Measurements from ENCODE around the gene YPEL2.
A peak's percentile ranks its signal among the peaks of the same experiment; 100 is the strongest.

The YPEL2 gene

GRCh38 chr17:59415397-59415796 is 83.9 kb downstream of the YPEL2 start:
- Histone ChIP-seq H3K4me3 (replicated peaks; ENCODE audit: insufficient read depth, low read length) (no peak overlapping the region), H3K27me3 (ENCODE audit: insufficient read depth, poor library complexity, severe bottlenecking) (no peaks in the 10 kb centered on the region), H3K27ac (replicated peaks) (no peak overlapping the region)
- DNase-seq (ENCODE audit: low read depth in 1 of 2, low spot score in 1 of 2) = peak; percentile 50 to 80
- TF ChIP-seq SPI1 (IDR thresholded peaks at IDR 0.05; ENCODE audit: borderline replicate concordance, low read depth) (peak; percentile 20; the same call in 1 of the 2 replicates), POLR2AphosphoS5 (IDR thresholded peaks at IDR 0.05; ENCODE audit: low read depth) (no peak), REST (IDR thresholded peaks at IDR 0.05; ENCODE audit: insufficient replicate concordance, low read depth) (no peak)

- TF ChIP-seq GABPA (IDR thresholded peaks at IDR 0.05; ENCODE audit: low read depth) = no peak
- no peak for TF ChIP-seq POLR2AphosphoS5 (IDR thresholded peaks at IDR 0.05; ENCODE audit: low read depth)
- no peak for TF ChIP-seq CTCF (IDR thresholded peaks at IDR 0.05; ENCODE audit: insufficient read depth, low read length)
- TF ChIP-seq REST (IDR thresholded peaks at IDR 0.05; ENCODE audit: insufficient replicate concordance, low read depth) = no peak
- no peak for TF ChIP-seq SPI1 (IDR thresholded peaks at IDR 0.05; ENCODE audit: borderline replicate concordance, low read depth)
- no peaks in the 10 kb centered on the region for H3K27me3 ChIP-seq (ENCODE audit: insufficient read depth, poor library complexity, severe bottlenecking)
- no peak for DNase-seq (ENCODE audit: low read depth in 1 of 2, low spot score in 1 of 2)
- H3K4me3 ChIP-seq (replicated peaks; ENCODE audit: insufficient read depth, low read length) = no peak overlapping the region
- H3K27ac ChIP-seq (replicated peaks) = no peak overlapping the region
Measured at GRCh38 chr17:59416184-59416583, 84.7 kb downstream of the YPEL2 start.

- H3K27me3 ChIP-seq (ENCODE audit: insufficient read depth, poor library complexity, severe bottlenecking) = no peaks in the 10 kb centered on the region
- no peak overlapping the region for H3K27ac ChIP-seq (replicated peaks)
- no peak overlapping the region for H3K4me3 ChIP-seq (replicated peaks; ENCODE audit: insufficient read depth, low read length)
- TF ChIP-seq GABPA (IDR thresholded peaks at IDR 0.05; ENCODE audit: low read depth) (no peak), CTCF (IDR thresholded peaks at IDR 0.05; ENCODE audit: insufficient read depth, low read length) (no peak), REST (IDR thresholded peaks at IDR 0.05; ENCODE audit: insufficient replicate concordance, low read depth) (no peak), SPI1 (IDR thresholded peaks at IDR 0.05; ENCODE audit: borderline replicate concordance, low read depth) (no peak), POLR2AphosphoS5 (IDR thresholded peaks at IDR 0.05; ENCODE audit: low read depth) (no peak)
- no peak for DNase-seq (ENCODE audit: low read depth in 1 of 2, low spot score in 1 of 2)
Measured at GRCh38 chr17:59417452-59417851, 86.0 kb downstream of the YPEL2 start.

All from HL-60 (cell line).